SU-DHL-6 (cell line): ENCODE results near the gene DPCD.
"Not testable (repeated sequence)": the region's sequence is repeated elsewhere in the genome, so short reads cannot be mapped to it uniquely, and the experiment has no call there.

ENCODE experiments used
- H2AFZ ChIP-seq: fragments of 200-600 bp; sonication (generic); 2 replicates; pipeline ENCODE4 v1.6.1; 2014; ENCODE audit warnings: low read depth, mild to moderate bottlenecking, moderate library complexity, mixed read lengths, antibody characterized with exemption, low read length; ENCODE audit not compliant: severe bottlenecking
- H3F3A ChIP-seq: fragments of 200-600 bp; shearing (Covaris generic); 2 replicates; pipeline ENCODE4 v1.6.0; 2016; ENCODE audit warnings: antibody characterized with exemption, mild to moderate bottlenecking; ENCODE audit not compliant: insufficient read depth
- H3K27ac ChIP-seq: fragments of 200-600 bp; sonication (generic); 2 replicates; pipeline ENCODE4 v1.5.1; 2016; ENCODE audit warnings: low read depth, mild to moderate bottlenecking, low read length, moderate library complexity, mixed read lengths
- H3K27me3 ChIP-seq: fragments of 200-600 bp; sonication (generic), shearing (Covaris generic); 2 replicates; pipeline ENCODE4 v1.6.0; 2014; ENCODE audit warnings: mild to moderate bottlenecking, low read length
- H3K36me3 ChIP-seq: fragments of 200-600 bp; sonication (generic); 2 replicates; pipeline ENCODE4 v1.6.1; 2014; ENCODE audit warnings: mild to moderate bottlenecking, low read length, mixed read lengths
- H3K4me2 ChIP-seq: fragments of 300-600, 200-600 bp; shearing (Covaris generic), sonication (generic); 2 replicates; pipeline ENCODE4 v1.6.0; 2014; ENCODE audit warnings: low read length, low read depth, mild to moderate bottlenecking; ENCODE audit not compliant: poor library complexity, severe bottlenecking
- H3K4me3 ChIP-seq: fragments of 200-600 bp; sonication (generic); 2 replicates; pipeline ENCODE4 v1.5.1; 2014; ENCODE audit warnings: antibody characterized with exemption, low read length, mild to moderate bottlenecking, mixed read lengths; ENCODE audit not compliant: insufficient read depth, poor library complexity, severe bottlenecking
- H3K79me2 ChIP-seq: fragments of 200-600 bp; sonication (generic); 2 replicates; pipeline ENCODE4 v1.6.1; 2014; ENCODE audit warnings: mild to moderate bottlenecking, low read length, moderate library complexity; ENCODE audit not compliant: insufficient read depth
- H3K9ac ChIP-seq: fragments of 200-600 bp; sonication (generic); 2 replicates; pipeline ENCODE4 v1.7.0; 2014; ENCODE audit warnings: mild to moderate bottlenecking, low read length
- H3K9me2 ChIP-seq: fragments of 200-600 bp; sonication (generic); replicated peaks from 2 replicates; pipeline ENCODE4 v1.6.1; 2014; ENCODE audit warnings: low read length; ENCODE audit not compliant: insufficient read depth
- H3K9me3 ChIP-seq: fragments of 200-600 bp; sonication (generic); 2 replicates; pipeline ENCODE4 v1.6.1; 2014; ENCODE audit warnings: low read length, mixed read lengths; ENCODE audit not compliant: insufficient read depth
- H4K20me1 ChIP-seq: fragments of 200-600 bp; sonication (generic); 2 replicates; pipeline ENCODE4 v1.6.1; 2014; ENCODE audit warnings: low read depth, mild to moderate bottlenecking, antibody characterized with exemption, low read length, moderate library complexity, mixed read lengths
- CTCF ChIP-seq: fragments of 200-600 bp; sonication (generic); IDR thresholded peaks from one replicate; pipeline ENCODE4 v1.5.1; 2017; ENCODE audit warnings: antibody characterized with exemption, mild to moderate bottlenecking, low read length, moderate library complexity; ENCODE audit not compliant: insufficient read depth, poor library complexity, severe bottlenecking
- EZH2phosphoT487 ChIP-seq: fragments of 200-600 bp; sonication (generic), shearing (Covaris generic); conservative IDR thresholded peaks from 2 replicates; pipeline ENCODE4 v1.6.1; 2018; ENCODE audit warnings: mild to moderate bottlenecking, antibody characterized with exemption, low read length, moderate library complexity, mixed read lengths

The DPCD gene

GRCh38 chr10:101588879-101589278, 758 bp downstream of the DPCD start:
- Histone ChIP-seq H2AFZ (no peak overlapping the region), H3K36me3 (no peaks in the 10 kb centered on the region), H3K9me2 (no peaks in the 10 kb centered on the region), H3K4me2 (peak overlapping the region; percentile 73), H3K27me3 (no peaks in the 10 kb centered on the region), H4K20me1 (no peaks in the 10 kb centered on the region), H3K27ac (no peak overlapping the region), H3F3A (no peaks in the 10 kb centered on the region), H3K9ac (no peak overlapping the region), H3K4me3 (no peak overlapping the region), H3K79me2 (no peaks in the 10 kb centered on the region), H3K9me3 (no peaks in the 10 kb centered on the region)
- TF ChIP-seq CTCF (no peak), EZH2phosphoT487 (no peak)

GRCh38 chr10:101593331-101593730, 5.2 kb downstream of the DPCD start:
- H3K4me2 ChIP-seq, H2AFZ ChIP-seq, H3F3A ChIP-seq, H3K4me3 ChIP-seq, H3K9me3 ChIP-seq, H3K27me3 ChIP-seq, H3K9ac ChIP-seq, H3K27ac ChIP-seq, H4K20me1 ChIP-seq, H3K36me3 ChIP-seq, H3K79me2 ChIP-seq, H3K9me2 ChIP-seq: not testable (repeated sequence)

- no peaks in the 10 kb centered on the region for H3K9me2 ChIP-seq
- no peak overlapping the region for H2AFZ ChIP-seq
- H3K27ac ChIP-seq = no peak overlapping the region
- H3K36me3 ChIP-seq = no peaks in the 10 kb centered on the region
- no peak overlapping the region for H3K4me3 ChIP-seq
- H3K9me3 ChIP-seq = no peaks in the 10 kb centered on the region
- H3K79me2 ChIP-seq = no peaks in the 10 kb centered on the region
- no peak overlapping the region for H3K4me2 ChIP-seq
- H3K27me3 ChIP-seq = no peaks in the 10 kb centered on the region
- H3K9ac ChIP-seq = no peak overlapping the region
- H4K20me1 ChIP-seq = no peaks in the 10 kb centered on the region
- no peak for TF ChIP-seq EZH2phosphoT487
- TF ChIP-seq CTCF = no peak
- no peaks in the 10 kb centered on the region for H3F3A ChIP-seq
These were observed 7.7 kb downstream of the DPCD start for GRCh38 chr10:101595591-101596433.

GRCh38 chr10:101597091-101597900, 9.2 kb downstream of the DPCD start:
- no peak for TF ChIP-seq EZH2phosphoT487
- no peak for TF ChIP-seq CTCF
- H3K9ac ChIP-seq = no peak overlapping the region
- H3K9me2 ChIP-seq = no peaks in the 10 kb centered on the region
- H4K20me1 ChIP-seq = no peaks in the 10 kb centered on the region
- no peak overlapping the region for H3K27ac ChIP-seq
- H3F3A ChIP-seq = no peaks in the 10 kb centered on the region
- H3K36me3 ChIP-seq = no peaks in the 10 kb centered on the region
- H2AFZ ChIP-seq = no peak overlapping the region
- H3K27me3 ChIP-seq = no peaks in the 10 kb centered on the region
- H3K79me2 ChIP-seq = no peaks in the 10 kb centered on the region
- H3K4me3 ChIP-seq = no peak overlapping the region
- H3K9me3 ChIP-seq = no peaks in the 10 kb centered on the region
- H3K4me2 ChIP-seq = no peak overlapping the region
